Activated naive CD4-positive, alpha-beta T cell treated with anti-CD3 and anti-CD28 coated beads, Interleukin-2, amount 50 U/mL, for 24 hours (primary cell): ENCODE measurements around the gene PKHD1.

ENCODE experiments used
- H3K27ac Mint-ChIP-seq: one replicate; pipeline ENCODE4 v1.8.0; 2021; ENCODE audit warnings: mild to moderate bottlenecking, mixed read lengths
- H3K27me3 Mint-ChIP-seq: one replicate; pipeline ENCODE4 v1.8.0; 2021; ENCODE audit warnings: mixed read lengths
- H3K36me3 Mint-ChIP-seq: one replicate; pipeline ENCODE4 v1.8.0; 2021; ENCODE audit warnings: mixed read lengths
- H3K4me1 Mint-ChIP-seq: one replicate; pipeline ENCODE4 v1.8.0; 2021; ENCODE audit warnings: mixed read lengths
- H3K4me3 Mint-ChIP-seq: one replicate; pipeline ENCODE4 v1.8.0; 2021; ENCODE audit warnings: mild to moderate bottlenecking, mixed read lengths
- H3K9me3 Mint-ChIP-seq: one replicate; pipeline ENCODE4 v1.8.0; 2021; ENCODE audit warnings: mixed read lengths

PKHD1 gene

GRCh38 chr6:51675922-51676275 is 411.5 kb downstream of the PKHD1 start:
- H3K27me3 Mint-ChIP-seq, result no peaks in the 10 kb centered on the region
- no peaks in the 10 kb centered on the region for H3K4me1 Mint-ChIP-seq
- H3K9me3 Mint-ChIP-seq, result peaks cover 6% of the 10 kb centered on the region
- no peaks in the 10 kb centered on the region for H3K36me3 Mint-ChIP-seq
- H3K27ac Mint-ChIP-seq, result no peak overlapping the region
- H3K4me3 Mint-ChIP-seq, result no peak overlapping the region

- H3K27ac Mint-ChIP-seq, result no peak overlapping the region
- H3K36me3 Mint-ChIP-seq, result no peaks in the 10 kb centered on the region
- peaks cover 6% of the 10 kb centered on the region for H3K9me3 Mint-ChIP-seq
- H3K27me3 Mint-ChIP-seq, result no peaks in the 10 kb centered on the region
- no peaks in the 10 kb centered on the region for H3K4me1 Mint-ChIP-seq
- H3K4me3 Mint-ChIP-seq, result no peak overlapping the region
Measured at GRCh38 chr6:51675020-51675921, 412.1 kb downstream of the PKHD1 start.

- no peak overlapping the region for H3K4me3 Mint-ChIP-seq
- no peaks in the 10 kb centered on the region for H3K4me1 Mint-ChIP-seq
- H3K36me3 Mint-ChIP-seq, result no peaks in the 10 kb centered on the region
- no peak overlapping the region for H3K27ac Mint-ChIP-seq
- no peaks in the 10 kb centered on the region for H3K9me3 Mint-ChIP-seq
- H3K27me3 Mint-ChIP-seq, result no peaks in the 10 kb centered on the region
Measured at GRCh38 chr6:51663525-51663924, 423.9 kb downstream of the PKHD1 start.

- Mint-ChIP-seq H3K27me3 (no peaks in the 10 kb centered on the region), H3K36me3 (no peaks in the 10 kb centered on the region), H3K4me1 (no peaks in the 10 kb centered on the region), H3K4me3 (no peak overlapping the region), H3K9me3 (no peaks in the 10 kb centered on the region), H3K27ac (no peak overlapping the region)
Measured at GRCh38 chr6:51660767-51661166, 426.6 kb downstream of the PKHD1 start.

- no peaks in the 10 kb centered on the region for H3K4me1 Mint-ChIP-seq
Measured at GRCh38 chr6:51657491-51657890, 429.9 kb downstream of the PKHD1 start.

GRCh38 chr6:51655517-51655916 is 431.9 kb downstream of the PKHD1 start:
- Mint-ChIP-seq H3K9me3 (no peaks in the 10 kb centered on the region), H3K36me3 (no peaks in the 10 kb centered on the region), H3K27me3 (no peaks in the 10 kb centered on the region), H3K4me1 (no peaks in the 10 kb centered on the region), H3K4me3 (no peak overlapping the region), H3K27ac (no peak overlapping the region)

More at GRCh38 chr6:51657491-51657890, 429.9 kb downstream of the PKHD1 start:
- Mint-ChIP-seq H3K27ac (no peak overlapping the region), H3K4me3 (no peak overlapping the region), H3K9me3 (no peaks in the 10 kb centered on the region), H3K27me3 (no peaks in the 10 kb centered on the region), H3K36me3 (no peaks in the 10 kb centered on the region)

- H3K9me3 Mint-ChIP-seq, result no peaks in the 10 kb centered on the region
- H3K4me3 Mint-ChIP-seq, result no peak overlapping the region
- no peaks in the 10 kb centered on the region for H3K4me1 Mint-ChIP-seq
- H3K27me3 Mint-ChIP-seq, result no peaks in the 10 kb centered on the region
- H3K36me3 Mint-ChIP-seq, result no peaks in the 10 kb centered on the region
- no peak overlapping the region for H3K27ac Mint-ChIP-seq
Measured at GRCh38 chr6:51654647-51655046, 432.8 kb downstream of the PKHD1 start.

GRCh38 chr6:51651132-51651817 is 436.1 kb downstream of the PKHD1 start:
- Mint-ChIP-seq H3K9me3 (peaks cover 7% of the 10 kb centered on the region), H3K27ac (no peak overlapping the region), H3K27me3 (no peaks in the 10 kb centered on the region), H3K4me3 (no peak overlapping the region), H3K36me3 (no peaks in the 10 kb centered on the region), H3K4me1 (no peaks in the 10 kb centered on the region)

- H3K36me3 Mint-ChIP-seq, result no peaks in the 10 kb centered on the region
- peaks cover 7% of the 10 kb centered on the region for H3K9me3 Mint-ChIP-seq
- H3K4me3 Mint-ChIP-seq, result no peak overlapping the region
- H3K27me3 Mint-ChIP-seq, result no peaks in the 10 kb centered on the region
- no peak overlapping the region for H3K27ac Mint-ChIP-seq
- H3K4me1 Mint-ChIP-seq, result no peaks in the 10 kb centered on the region
Measured at GRCh38 chr6:51648774-51649173, 438.6 kb downstream of the PKHD1 start.

- no peak overlapping the region for H3K4me3 Mint-ChIP-seq
- no peaks in the 10 kb centered on the region for H3K27me3 Mint-ChIP-seq
- H3K36me3 Mint-ChIP-seq, result no peaks in the 10 kb centered on the region
- H3K4me1 Mint-ChIP-seq, result no peaks in the 10 kb centered on the region
- H3K9me3 Mint-ChIP-seq, result peaks cover 7% of the 10 kb centered on the region
- H3K27ac Mint-ChIP-seq, result no peak overlapping the region
Measured at GRCh38 chr6:51648236-51648635, 439.2 kb downstream of the PKHD1 start.

GRCh38 chr6:51644426-51644825 is 443.0 kb downstream of the PKHD1 start:
- Mint-ChIP-seq H3K9me3 (peaks cover 7% of the 10 kb centered on the region), H3K4me3 (no peak overlapping the region), H3K4me1 (no peaks in the 10 kb centered on the region), H3K36me3 (no peaks in the 10 kb centered on the region), H3K27me3 (no peaks in the 10 kb centered on the region), H3K27ac (no peak overlapping the region)

- H3K4me1 Mint-ChIP-seq, result no peaks in the 10 kb centered on the region
- H3K9me3 Mint-ChIP-seq, result no peaks in the 10 kb centered on the region
- H3K36me3 Mint-ChIP-seq, result no peaks in the 10 kb centered on the region
- H3K4me3 Mint-ChIP-seq, result no peak overlapping the region
- no peaks in the 10 kb centered on the region for H3K27me3 Mint-ChIP-seq
- H3K27ac Mint-ChIP-seq, result no peak overlapping the region
Measured at GRCh38 chr6:51640021-51640420, 447.4 kb downstream of the PKHD1 start.

GRCh38 chr6:51633424-51633823 is 454.0 kb downstream of the PKHD1 start:
- no peaks in the 10 kb centered on the region for H3K27me3 Mint-ChIP-seq
- H3K4me1 Mint-ChIP-seq, result no peaks in the 10 kb centered on the region
- peaks cover 5% of the 10 kb centered on the region for H3K9me3 Mint-ChIP-seq
- H3K27ac Mint-ChIP-seq, result no peak overlapping the region
- no peaks in the 10 kb centered on the region for H3K36me3 Mint-ChIP-seq
- H3K4me3 Mint-ChIP-seq, result no peak overlapping the region

- H3K36me3 Mint-ChIP-seq, result no peaks in the 10 kb centered on the region
- no peak overlapping the region for H3K4me3 Mint-ChIP-seq
- no peak overlapping the region for H3K27ac Mint-ChIP-seq
- no peaks in the 10 kb centered on the region for H3K4me1 Mint-ChIP-seq
- peaks cover 5% of the 10 kb centered on the region for H3K9me3 Mint-ChIP-seq
- H3K27me3 Mint-ChIP-seq, result no peaks in the 10 kb centered on the region
Measured at GRCh38 chr6:51630011-51630410, 457.4 kb downstream of the PKHD1 start.

- Mint-ChIP-seq H3K4me3 (no peak overlapping the region), H3K27me3 (no peaks in the 10 kb centered on the region)
Measured at GRCh38 chr6:51626391-51626790, 461.0 kb downstream of the PKHD1 start.

GRCh38 chr6:51625566-51625965 is 461.8 kb downstream of the PKHD1 start:
- Mint-ChIP-seq H3K27me3 (no peaks in the 10 kb centered on the region), H3K9me3 (no peaks in the 10 kb centered on the region), H3K27ac (no peak overlapping the region), H3K36me3 (no peaks in the 10 kb centered on the region), H3K4me3 (no peak overlapping the region), H3K4me1 (no peaks in the 10 kb centered on the region)

More at GRCh38 chr6:51626391-51626790, 461.0 kb downstream of the PKHD1 start:
- no peak overlapping the region for H3K27ac Mint-ChIP-seq
- no peaks in the 10 kb centered on the region for H3K36me3 Mint-ChIP-seq
- H3K4me1 Mint-ChIP-seq, result no peaks in the 10 kb centered on the region
- H3K9me3 Mint-ChIP-seq, result no peaks in the 10 kb centered on the region
